Stimulated activated CD8-positive, alpha-beta memory T cell treated with anti-CD3 and anti-CD28 coated beads, Interleukin-15, amount 100 ng/mL, for 4 hours (primary cell): ENCODE data around the gene SLX4.
"Not testable (repeated sequence)": the region's sequence is repeated elsewhere in the genome, so short reads cannot be mapped to it uniquely, and the experiment has no call there.

Experiments used
- DNase-seq, 2 donors: peaks; one replicate each; pipeline ENCODE4 v3.0.0-alpha.2; 2020; ENCODE audit warnings: low read depth in 2 of 2

SLX4 gene

GRCh38 chr16:3611146-3611975 is at the start of gene SLX4:
Gene SLX4 (minus strand): TSS chr16:3611606. CDS start chr16:3608964, 2,642 bp downstream.
- peak; percentile 76 to 86 for DNase-seq

GRCh38 chr16:3659251-3659650 is 47.8 kb upstream of the SLX4 start:
- no peak for DNase-seq

GRCh38 chr16:3656491-3657468 is 45.4 kb upstream of the SLX4 start:
- peak in 1 of 2 donors; percentile 37 for DNase-seq

- not testable (repeated sequence) for DNase-seq
Measured at GRCh38 chr16:3656160-3656490, 44.7 kb upstream of the SLX4 start.

GRCh38 chr16:3655396-3656159 is 44.2 kb upstream of the SLX4 start:
- no peak for DNase-seq

- no peak for DNase-seq
Measured at GRCh38 chr16:3655030-3655395, 43.6 kb upstream of the SLX4 start.

GRCh38 chr16:3654249-3654991 is 43.0 kb upstream of the SLX4 start, which contains the start of gene DNASE1:
Gene DNASE1 (plus strand): TSS chr16:3654691. CDS start chr16:3655374, 683 bp downstream.
- DNase-seq: peak in 1 of 2 donors; percentile 6

GRCh38 chr16:3652373-3653195 is 41.2 kb upstream of the SLX4 start:
- no peak for DNase-seq

- DNase-seq: no peak
Measured at GRCh38 chr16:3651461-3652372, 40.3 kb upstream of the SLX4 start.

GRCh38 chr16:3650631-3651265 is 39.3 kb upstream of the SLX4 start:
- no peak for DNase-seq

GRCh38 chr16:3646348-3646920 is 35.0 kb upstream of the SLX4 start:
- DNase-seq: no peak

GRCh38 chr16:3645504-3646347 is 34.3 kb upstream of the SLX4 start:
- DNase-seq: no peak

- DNase-seq: no peak
Measured at GRCh38 chr16:3645108-3645503, 33.7 kb upstream of the SLX4 start.

GRCh38 chr16:3643095-3643730 is 31.8 kb upstream of the SLX4 start:
- no peak for DNase-seq

GRCh38 chr16:3642397-3643094 is 31.1 kb upstream of the SLX4 start:
- no peak for DNase-seq

GRCh38 chr16:3641801-3642396 is 30.5 kb upstream of the SLX4 start:
- DNase-seq: no peak
